Osteoblast (primary cell): ENCODE results near the gene BBS7. TPM values are rescaled to one million over a fixed set of nuclear protein-coding genes. Genes with fewer than 3 reads are reported as not detected.

Experiments
- DNase-seq: peaks from one replicate; pipeline ENCODE4 v3.0.0; 2011; ENCODE audit warnings: low spot score, mixed read lengths; ENCODE audit not compliant: insufficient read length; ENCODE audit errors: missing footprints
- H2AFZ ChIP-seq: 2 replicates; pipeline ENCODE4 v1.6.0; 2011; ENCODE audit warnings: mild to moderate bottlenecking, low read length
- H3K27ac ChIP-seq: 2 replicates; pipeline ENCODE4 v1.5.1; 2011; ENCODE audit warnings: mild to moderate bottlenecking, low read depth, low read length, moderate library complexity
- H3K27me3 ChIP-seq: 2 replicates; pipeline ENCODE4 v1.6.0; 2012; ENCODE audit warnings: mild to moderate bottlenecking, control low read depth, inconsistent platforms, low read length, moderate library complexity; ENCODE audit not compliant: insufficient read depth
- H3K36me3 ChIP-seq: 2 replicates; pipeline ENCODE4 v1.5.1; 2011; ENCODE audit warnings: mild to moderate bottlenecking, low read length, control low read depth, moderate library complexity; ENCODE audit not compliant: insufficient read depth
- H3K4me1 ChIP-seq: 2 replicates; pipeline ENCODE4 v1.5.1; 2011; ENCODE audit warnings: mild to moderate bottlenecking, low read length, control low read depth, moderate library complexity; ENCODE audit not compliant: insufficient read depth
- H3K4me2 ChIP-seq: 2 replicates; pipeline ENCODE4 v1.6.0; 2011; ENCODE audit warnings: mild to moderate bottlenecking, low read length; ENCODE audit not compliant: insufficient read depth
- H3K4me3 ChIP-seq: fragments of 200-600 bp; sonication (generic); 3 replicates; pipeline ENCODE4 v1.5.1; 2012; ENCODE audit warnings: mild to moderate bottlenecking, low read length, inconsistent platforms; ENCODE audit not compliant: insufficient read depth
- H3K79me2 ChIP-seq: 2 replicates; pipeline ENCODE4 v1.6.0; 2012; ENCODE audit warnings: mild to moderate bottlenecking, low read length, control low read depth, inconsistent platforms; ENCODE audit not compliant: insufficient read depth
- H3K9me3 ChIP-seq: 2 replicates; pipeline ENCODE4 v1.5.1; 2011; ENCODE audit warnings: low read depth, low read length, control low read depth
- H4K20me1 ChIP-seq: 2 replicates; pipeline ENCODE4 v1.6.0; 2012; ENCODE audit warnings: mild to moderate bottlenecking, low read length, control low read depth; ENCODE audit not compliant: insufficient read depth
- CTCF ChIP-seq: IDR thresholded peaks from 2 replicates; pipeline ENCODE4 v1.5.1; 2011; ENCODE audit warnings: mild to moderate bottlenecking, low read depth, low read length, moderate library complexity; ENCODE audit errors: extremely low read depth
- total RNA-seq: library from RNA; depleted of rRNA; stranded (reverse); fragments of >200 nt; gene quantifications from 2 replicates; pipeline ENCODE4 v1.2.3, GENCODE V29; 2012

BBS7 gene
- total RNA-seq, 1 donor = 20.6 TPM

- no peak for DNase-seq
- H3K4me2 ChIP-seq = no peak overlapping the region
Observed at GRCh38 chr4:121860121-121860520, 10.2 kb downstream of the BBS7 start.

GRCh38 chr4:121851354-121851753 lies 18.9 kb downstream of the BBS7 start:
- TF ChIP-seq CTCF = no peak
- no peaks in the 10 kb centered on the region for H3K4me1 ChIP-seq
- H4K20me1 ChIP-seq = no peaks in the 10 kb centered on the region
- H3K9me3 ChIP-seq = no peaks in the 10 kb centered on the region
- H3K27me3 ChIP-seq = no peaks in the 10 kb centered on the region
- no peak overlapping the region for H2AFZ ChIP-seq
- peaks cover 30% of the 10 kb centered on the region for H3K36me3 ChIP-seq
- DNase-seq = no peak
- no peak overlapping the region for H3K4me2 ChIP-seq
- H3K27ac ChIP-seq = no peak overlapping the region
- no peaks in the 10 kb centered on the region for H3K79me2 ChIP-seq
- H3K4me3 ChIP-seq = no peak overlapping the region

More at GRCh38 chr4:121860121-121860520, 10.2 kb downstream of the BBS7 start:
- H3K79me2 ChIP-seq = no peaks in the 10 kb centered on the region
- no peak for TF ChIP-seq CTCF
- H3K4me1 ChIP-seq = no peaks in the 10 kb centered on the region
- H4K20me1 ChIP-seq = no peaks in the 10 kb centered on the region
- H3K27ac ChIP-seq = no peak overlapping the region
- no peaks in the 10 kb centered on the region for H3K27me3 ChIP-seq
- no peak overlapping the region for H2AFZ ChIP-seq
- H3K36me3 ChIP-seq = peaks cover 39% of the 10 kb centered on the region
- no peak overlapping the region for H3K4me3 ChIP-seq
- no peaks in the 10 kb centered on the region for H3K9me3 ChIP-seq

GRCh38 chr4:121846662-121847061 lies 23.6 kb downstream of the BBS7 start:
- no peak for TF ChIP-seq CTCF
- H3K79me2 ChIP-seq = no peaks in the 10 kb centered on the region
- no peak overlapping the region for H3K4me3 ChIP-seq
- no peak overlapping the region for H3K4me2 ChIP-seq
- H3K27ac ChIP-seq = no peak overlapping the region
- no peaks in the 10 kb centered on the region for H3K9me3 ChIP-seq
- peaks cover 51% of the 10 kb centered on the region for H3K36me3 ChIP-seq
- no peaks in the 10 kb centered on the region for H4K20me1 ChIP-seq
- no peak overlapping the region for H2AFZ ChIP-seq
- no peak for DNase-seq
- no peaks in the 10 kb centered on the region for H3K27me3 ChIP-seq
- no peaks in the 10 kb centered on the region for H3K4me1 ChIP-seq

- Histone ChIP-seq H3K27ac (no peak overlapping the region), H3K4me2 (no peak overlapping the region), H3K4me3 (no peak overlapping the region), H3K36me3 (peaks cover 46% of the 10 kb centered on the region), H3K79me2 (no peaks in the 10 kb centered on the region), H3K27me3 (no peaks in the 10 kb centered on the region), H4K20me1 (no peaks in the 10 kb centered on the region), H3K4me1 (no peaks in the 10 kb centered on the region), H3K9me3 (no peaks in the 10 kb centered on the region), H2AFZ (no peak overlapping the region)
- no peak for TF ChIP-seq CTCF
- no peak for DNase-seq
Observed at GRCh38 chr4:121842862-121843261, 27.4 kb downstream of the BBS7 start.
